HepG2 (cell line): ENCODE measurements around the gene ABCB10. TPM values are rescaled to one million over a fixed set of nuclear protein-coding genes. Genes with fewer than 3 reads are reported as not detected.

ENCODE experiments used
- ATAC-seq: fragments of 200-7000 bp; cut with Tn5 transposase; 3 replicates; pipeline ENCODE4 v1.9.1; 2020; ENCODE audit warnings: mild to moderate bottlenecking, moderate library complexity
- BruUV-seq: library from RNA; stranded (reverse); fragments of 400-500 nt; replicated peaks from 2 replicates; lab custom pipeline; 2021; lab: Mats Ljungman, UMichigan
- CTCF ChIA-PET: fragments of 300-600 bp; formaldehyde crosslinking; extraction: SDS; loops from one replicate; lab custom pipeline; 2021; ENCODE audit warnings: low total read pairs, inconsistent platforms, low intra/inter-chr PET ratio; lab: Yijun Ruan, JAX
- POLR2A ChIA-PET: fragments of 350-600 bp; sonication (Branson Sonifier 250); formaldehyde crosslinking; loops from one replicate; lab custom pipeline; 2020; ENCODE audit warnings: antibody characterized with exemption, inconsistent platforms; lab: Yijun Ruan, JAX
- DNase-seq: peaks from one replicate; pipeline ENCODE4 v3.0.0-alpha.2; 2015; ENCODE audit warnings: low spot score
- FAIRE-seq: peaks from 3 replicates; lab custom pipeline; 2011; peaks lifted over from hg19 to GRCh38; lab: Jason Lieb, UNC
- H2AFZ ChIP-seq: one replicate; pipeline ENCODE4 v1.6.1; 2011; ENCODE audit warnings: low read length, inconsistent platforms
- H3K27ac ChIP-seq: fragments of 300-600 bp; 3 replicates; pipeline ENCODE4 v1.8.0; 2011; ENCODE audit warnings: mixed run types, mild to moderate bottlenecking, mixed read lengths, low read length, inconsistent platforms; ENCODE audit not compliant: insufficient read depth; ENCODE audit errors: extremely low read length
- H3K27me3 ChIP-seq, 2 experiments: fragments of 200-600 bp in 1 of 2; 2 replicates in 1 of 2; 3 replicates in 1 of 2; pipeline versions ENCODE4 v1.6.0 to v1.8.0; 2011; ENCODE audit warnings: low read length in 2 of 2, mild to moderate bottlenecking in 2 of 2, moderate library complexity in 2 of 2, inconsistent platforms in 1 of 2; ENCODE audit not compliant: insufficient read depth in 2 of 2, control insufficient read depth in 1 of 2
- H3K36me3 ChIP-seq, 2 experiments: fragments of 200-600 bp in 1 of 2; replicated peaks in 1 of 2; 2 replicates in 1 of 2; 3 replicates in 1 of 2; pipeline versions ENCODE4 v1.5.1 to v1.8.0; 2011; ENCODE audit warnings: low read length in 2 of 2, inconsistent platforms in 1 of 2; ENCODE audit not compliant: insufficient read depth in 2 of 2, control insufficient read depth in 1 of 2
- H3K4me1 ChIP-seq: 2 replicates; pipeline ENCODE4 v1.5.1; 2012; ENCODE audit warnings: low read length, inconsistent platforms; ENCODE audit not compliant: insufficient read depth
- H3K4me2 ChIP-seq: 2 replicates; pipeline ENCODE4 v1.6.0; 2011; ENCODE audit warnings: low read depth, low read length, inconsistent platforms
- H3K4me3 ChIP-seq, 3 experiments: fragments of 200-600 bp in 1 of 3; sonication (generic), shearing (Covaris generic) in 1 of 3; replicated peaks in 1 of 3; 2 replicates each; pipeline ENCODE4 v1.5.1; 2011 to 2016; ENCODE audit warnings: low read length in 3 of 3, inconsistent platforms in 2 of 3, low read depth in 2 of 3, mild to moderate bottlenecking in 2 of 3, control low read depth in 1 of 3, mixed read lengths in 1 of 3; ENCODE audit not compliant: insufficient read depth in 1 of 3
- H3K79me2 ChIP-seq: one replicate; pipeline ENCODE4 v1.6.1; 2011; ENCODE audit warnings: low read length, inconsistent platforms; ENCODE audit not compliant: insufficient read depth
- H3K9ac ChIP-seq: 2 replicates; pipeline ENCODE4 v1.6.0; 2011; ENCODE audit warnings: mild to moderate bottlenecking, low read depth, low read length, inconsistent platforms; ENCODE audit not compliant: insufficient read depth
- H3K9me3 ChIP-seq: 2 replicates; pipeline ENCODE4 v1.5.1; 2012; ENCODE audit warnings: mild to moderate bottlenecking, low read length
- H4K20me1 ChIP-seq: 2 replicates; pipeline ENCODE4 v1.6.0; 2011; ENCODE audit warnings: inconsistent platforms, mild to moderate bottlenecking, low read length, moderate library complexity; ENCODE audit not compliant: insufficient read depth
- AKNA ChIP-seq: sonication (generic); formaldehyde crosslinking; IDR thresholded peaks from 2 replicates; pipeline ENCODE4 v1.4.0; 2020; ENCODE audit warnings: missing genetic modification reagents, borderline replicate concordance
- CAMTA2 ChIP-seq: sonication (generic); formaldehyde crosslinking; IDR thresholded peaks from 2 replicates; pipeline ENCODE4 v1.4.0; 2020; ENCODE audit warnings: mild to moderate bottlenecking, missing genetic modification reagents, borderline replicate concordance
- HMG20A ChIP-seq: IDR thresholded peaks from 2 replicates; pipeline ENCODE4 v1.6.1; 2016; ENCODE audit warnings: borderline replicate concordance
- KIAA2018 ChIP-seq: sonication (generic); formaldehyde crosslinking; IDR thresholded peaks from 2 replicates; pipeline ENCODE4 v1.5.0; 2020; ENCODE audit warnings: mild to moderate bottlenecking, missing genetic modification reagents, borderline replicate concordance
- MLX ChIP-seq: IDR thresholded peaks from 2 replicates; pipeline ENCODE4 v1.6.1; 2016
- ONECUT2 ChIP-seq: sonication (generic); formaldehyde crosslinking; IDR thresholded peaks from 2 replicates; pipeline ENCODE4 v1.4.0; 2020; ENCODE audit warnings: missing genetic modification reagents
- SNRNP70 ChIP-seq: fragments of 200-400 bp; formaldehyde crosslinking; IDR thresholded peaks from 2 replicates; pipeline ENCODE4 v1.6.1; 2017; ENCODE audit warnings: mild to moderate bottlenecking, low read depth, low read length, moderate library complexity
- SP140L ChIP-seq: sonication (generic); formaldehyde crosslinking; IDR thresholded peaks from 2 replicates; pipeline ENCODE4 v1.4.0; 2020; ENCODE audit warnings: missing genetic modification reagents, borderline replicate concordance
- WGBS: methylation state at CpG from one replicate; pipeline ENCODE4 v1.1.6; 2017; ENCODE audit warnings: low lambda C conversion rate; 5-methylcytosine and 5-hydroxymethylcytosine counted together
- in situ Hi-C: cut with HindIII; loops from 2 replicates; pipeline ENCODE4 v1.10.0; 2017; ENCODE audit warnings: low pct_unique_long_range_greater_than_20kb; ENCODE audit not compliant: extremely low pct_ligation_motif_present
- intact Hi-C: fragments of 100-400 bp; cut with micrococcal nuclease; formaldehyde crosslinking; loops from one replicate; pipeline ENCODE4 v1.10.0; 2022; ENCODE audit not compliant: unreplicated experiment
- polyA plus RNA-seq, 8 experiments: library from polyadenylated mRNA; depleted of rRNA in 3 of 8; stranded (reverse) in 7 of 8; unstranded in 1 of 8; fragments of >200 nt; fragmentation: Illumina TruSeq in 4 of 8; extraction: Trizol in 4 of 8; gene quantifications; 2 replicates each; pipeline versions ENCODE4 v1.2.1 to v1.2.3, GENCODE V29; 2011 to 2016; ENCODE audit warnings: low read depth in 4 of 8, missing spikeins in 1 of 8, mixed read lengths in 1 of 8; ENCODE audit not compliant: insufficient read depth in 1 of 8
- total RNA-seq, 5 experiments: library from RNA; depleted of rRNA; stranded (reverse); fragments of >200 nt; fragmentation: Illumina TruSeq; extraction: Trizol; gene quantifications; 2 replicates each; pipeline ENCODE4 v1.2.3, GENCODE V29; 2016; ENCODE audit warnings: low read depth in 1 of 5

The ABCB10 gene
- total and polyA plus RNA-seq, 2 of the 13 experiments (the other 11 are each of a cell fraction or from before 2014, with no cell fraction given), result 11.2 to 28.9 TPM

- TF ChIP-seq KIAA2018 (no peak), MLX (CRISPR knock-in tag) (no peak)
These were observed 39.4 kb upstream of the ABCB10 start (continued) for GRCh38 chr1:229597877-229598276.

GRCh38 chr1:229596925-229597699 lies 38.6 kb upstream of the ABCB10 start:
- WGBS, result 100% methylated on average over 7 of the region's 7 CpGs
- Histone ChIP-seq H3K27me3 (no peaks in the 10 kb centered on the region), H3K9ac (no peak overlapping the region), H3K79me2 (no peaks in the 10 kb centered on the region), H3K4me1 (no peaks in the 10 kb centered on the region), H4K20me1 (no peaks in the 10 kb centered on the region), H3K36me3 (peaks cover 8 to 40% of the 10 kb centered on the region in 2 experiments; a peak in 4 of 5 replicates), H3K4me3 (no peak overlapping the region), H2AFZ (no peak overlapping the region), H3K9me3 (no peaks in the 10 kb centered on the region), H3K27ac (no peak overlapping the region), H3K4me2 (no peak overlapping the region)
- CTCF ChIA-PET, result no interaction called here
- intact Hi-C loops, result no loop called here
- FAIRE-seq (no peak), DNase-seq (no peak), ATAC-seq (no peak)
- POLR2A ChIA-PET, result no interaction called here
- no TSS peak for BruUV-seq
- in situ Hi-C loops, result no loop called here
- TF ChIP-seq HMG20A (CRISPR knock-in tag) (no peak), AKNA (CRISPR knock-in tag) (no peak), CAMTA2 (CRISPR knock-in tag) (no peak), SNRNP70 (no peak), SP140L (CRISPR knock-in tag) (no peak), ONECUT2 (CRISPR knock-in tag) (no peak)
